ENCODE data around the gene VIPR1.
A peak's percentile ranks its signal among the peaks of the same experiment; 100 is the strongest.

VIPR1 gene

GRCh38 chr3:42581709-42582473 lies 79.4 kb downstream of the VIPR1 start, which contains the start of gene SEC22C:
SEC22C (minus strand) TSS chr3:42581967; CDS start chr3:42569046, 12,921 bp downstream.
- peak; percentile 92 for DNase-seq

- no peak for DNase-seq
Measured at GRCh38 chr3:42582474-42583070, 80.1 kb downstream of the VIPR1 start.
